GM13977 (cell line): ENCODE results near the gene LDLRAD4.

Source experiments
- DNase-seq: peaks from one replicate; pipeline ENCODE4 v3.0.0; 2012; ENCODE audit warnings: low spot score
- CTCF ChIP-seq: IDR thresholded peaks from 2 replicates; pipeline ENCODE4 v1.5.1; 2012; ENCODE audit warnings: mild to moderate bottlenecking, control low read depth; ENCODE audit not compliant: insufficient read depth; ENCODE audit errors: extremely low read depth, missing control alignments
- in situ Hi-C: fragments of 300-500 bp; cut with MboI; formaldehyde crosslinking; loops from one replicate; pipeline ENCODE4 v1.12.0; 2022; ENCODE audit warnings: low sequenced_read_pairs, low pct_unique_long_range_greater_than_20kb, mixed read lengths, inconsistent platforms; ENCODE audit not compliant: unreplicated experiment

LDLRAD4 gene

GRCh38 chr18:13213036-13213795, 5.3 kb upstream of the LDLRAD4 start:
- no peak for TF ChIP-seq CTCF
- no peak for DNase-seq
- in situ Hi-C loops: no loop called here

GRCh38 chr18:13214609-13215008, 4.0 kb upstream of the LDLRAD4 start:
- in situ Hi-C loops: no loop called here
- DNase-seq: no peak
- TF ChIP-seq CTCF: no peak

GRCh38 chr18:13216092-13216582, 2.4 kb upstream of the LDLRAD4 start:
- in situ Hi-C loops: no loop called here
- DNase-seq: peak; percentile 64
- peak; percentile 64 for TF ChIP-seq CTCF

- peak; percentile 74 for DNase-seq
- in situ Hi-C loops: no loop called here
- TF ChIP-seq CTCF: peak; percentile 42
Measured at GRCh38 chr18:13216711-13217465, 1.7 kb upstream of the LDLRAD4 start.

GRCh38 chr18:13217466-13217961, 1.0 kb upstream of the LDLRAD4 start:
- DNase-seq: peak; percentile 66
- in situ Hi-C loops: no loop called here
- TF ChIP-seq CTCF: no peak

- TF ChIP-seq CTCF: no peak
- DNase-seq: peak; percentile 42
- in situ Hi-C loops: no loop called here
Measured at GRCh38 chr18:13217971-13218367, 591 bp upstream of the LDLRAD4 start.
